ENCODE data around the gene THAP7. TPM values are rescaled to one million over a fixed set of nuclear protein-coding genes. Genes with fewer than 3 reads are reported as not detected.

The THAP7 gene
- total RNA-seq, 1 donor from 2014 or later, result 34.9 TPM

DNA sequence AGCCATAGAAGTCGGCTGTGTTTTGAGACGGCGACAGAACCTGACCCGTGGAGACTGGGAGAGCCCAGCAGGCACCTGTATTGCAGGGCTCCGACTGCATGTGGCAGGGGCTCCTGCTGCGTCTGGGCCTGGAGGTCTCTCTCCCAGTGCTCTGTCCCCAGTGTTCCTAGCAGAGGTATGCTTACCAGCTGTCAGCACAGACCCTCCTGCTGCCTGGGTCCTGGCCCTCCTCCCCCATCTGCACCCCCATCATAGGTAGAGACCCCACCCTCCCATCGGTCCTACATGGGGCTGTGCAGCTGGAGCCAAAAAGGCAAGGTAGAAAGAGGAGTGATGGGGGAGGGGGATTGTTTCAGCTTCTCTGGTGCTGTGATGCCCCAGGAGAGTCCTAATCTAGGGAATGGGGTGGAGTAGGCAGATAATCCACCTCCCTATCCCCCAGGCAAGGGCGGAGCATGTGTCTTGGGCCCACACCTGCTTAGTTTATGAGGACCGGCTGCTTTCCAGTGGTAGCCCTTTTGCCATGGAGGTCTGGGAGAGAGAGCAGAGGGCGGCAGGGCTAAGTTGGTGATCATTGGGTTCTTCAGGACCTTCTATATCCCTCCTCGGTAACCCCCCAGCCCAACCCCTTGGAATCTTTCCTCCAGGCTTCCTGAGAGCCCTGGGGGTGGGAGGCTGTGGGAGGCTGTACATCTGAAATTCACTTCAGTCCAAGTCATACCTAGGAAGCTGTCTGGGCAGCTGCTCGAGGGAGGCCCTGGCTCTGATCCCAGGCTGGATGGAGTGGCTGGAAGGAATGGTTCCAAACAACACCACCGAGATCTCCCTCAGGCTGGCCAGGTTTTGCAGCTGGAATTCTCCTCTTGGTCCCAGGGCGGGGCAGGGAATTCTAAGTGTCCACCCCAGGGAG lies 25.1 kb upstream of the THAP7 start:
- Histone ChIP-seq H3K27ac (no peak overlapping the region), H3K27me3 (no peaks in the 10 kb centered on the region), H3K4me1 (peaks cover 18% of the 10 kb centered on the region), H3K36me3 (no peaks in the 10 kb centered on the region), H3K9me3 (no peaks in the 10 kb centered on the region), H3K4me3 (no peak overlapping the region)
- DNase-seq (ENCODE audit: extremely low spot score in 2 of 2), result no peak
- TF ChIP-seq POLR2AphosphoS5 (IDR thresholded peaks at IDR 0.05; ENCODE audit: insufficient read depth in 1 of 2, low read depth in 1 of 2) (no peak), POLR2A (IDR thresholded peaks at IDR 0.05) (no peak)
- TF ChIP-seq, protein P1, sequence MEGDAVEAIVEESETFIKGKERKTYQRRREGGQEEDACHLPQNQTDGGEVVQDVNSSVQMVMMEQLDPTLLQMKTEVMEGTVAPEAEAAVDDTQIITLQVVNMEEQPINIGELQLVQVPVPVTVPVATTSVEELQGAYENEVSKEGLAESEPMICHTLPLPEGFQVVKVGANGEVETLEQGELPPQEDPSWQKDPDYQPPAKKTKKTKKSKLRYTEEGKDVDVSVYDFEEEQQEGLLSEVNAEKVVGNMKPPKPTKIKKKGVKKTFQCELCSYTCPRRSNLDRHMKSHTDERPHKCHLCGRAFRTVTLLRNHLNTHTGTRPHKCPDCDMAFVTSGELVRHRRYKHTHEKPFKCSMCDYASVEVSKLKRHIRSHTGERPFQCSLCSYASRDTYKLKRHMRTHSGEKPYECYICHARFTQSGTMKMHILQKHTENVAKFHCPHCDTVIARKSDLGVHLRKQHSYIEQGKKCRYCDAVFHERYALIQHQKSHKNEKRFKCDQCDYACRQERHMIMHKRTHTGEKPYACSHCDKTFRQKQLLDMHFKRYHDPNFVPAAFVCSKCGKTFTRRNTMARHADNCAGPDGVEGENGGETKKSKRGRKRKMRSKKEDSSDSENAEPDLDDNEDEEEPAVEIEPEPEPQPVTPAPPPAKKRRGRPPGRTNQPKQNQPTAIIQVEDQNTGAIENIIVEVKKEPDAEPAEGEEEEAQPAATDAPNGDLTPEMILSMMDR (IDR thresholded peaks at IDR 0.05), result no peak
- intact Hi-C loops (cut with DNase I), result no loop called here

DNA sequence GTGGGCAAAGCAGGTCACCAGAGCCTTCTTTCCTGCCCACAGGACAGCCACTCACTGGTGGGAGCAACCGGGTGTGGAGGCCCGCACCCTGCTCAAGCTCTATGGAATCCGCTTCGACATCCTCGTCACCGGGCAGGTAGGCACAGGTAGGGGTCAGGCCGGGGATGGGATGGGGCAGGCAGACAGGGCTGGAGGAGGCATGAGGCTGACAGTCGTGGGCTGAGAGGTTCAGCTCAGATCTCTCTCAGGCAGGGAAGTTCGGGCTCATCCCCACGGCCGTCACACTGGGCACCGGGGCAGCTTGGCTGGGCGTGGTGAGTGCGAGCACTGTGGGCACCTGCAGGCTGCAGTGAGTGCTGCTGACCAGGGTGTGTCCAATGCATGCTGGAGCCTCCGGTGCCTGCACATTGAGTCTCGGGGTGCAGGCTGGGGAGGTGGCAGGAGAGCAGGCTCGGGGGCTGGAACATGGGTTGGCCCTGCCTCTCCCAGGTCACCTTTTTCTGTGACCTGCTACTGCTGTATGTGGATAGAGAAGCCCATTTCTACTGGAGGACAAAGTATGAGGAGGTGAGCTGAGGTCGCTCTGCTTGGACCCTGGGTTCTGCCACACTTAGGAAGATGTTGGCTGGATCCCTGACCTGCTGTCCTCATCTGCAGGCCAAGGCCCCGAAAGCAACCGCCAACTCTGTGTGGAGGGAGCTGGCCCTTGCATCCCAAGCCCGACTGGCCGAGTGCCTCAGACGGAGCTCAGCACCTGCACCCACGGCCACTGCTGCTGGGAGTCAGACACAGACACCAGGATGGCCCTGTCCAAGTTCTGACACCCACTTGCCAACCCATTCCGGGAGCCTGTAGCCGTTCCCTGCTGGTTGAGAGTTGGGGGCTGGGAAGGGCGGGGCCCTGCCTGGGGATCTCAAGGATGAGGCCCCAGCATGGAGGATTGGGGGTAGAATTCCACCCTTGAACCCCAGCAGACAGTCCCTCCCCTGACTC lies 24.1 kb upstream of the THAP7 start:
- no peaks in the 10 kb centered on the region for H3K36me3 ChIP-seq
- no peak overlapping the region for H3K27ac ChIP-seq
- peaks cover 11% of the 10 kb centered on the region for H3K4me1 ChIP-seq
- TF ChIP-seq POLR2AphosphoS5 (IDR thresholded peaks at IDR 0.05; ENCODE audit: insufficient read depth in 1 of 2, low read depth in 1 of 2) (no peak), POLR2A (IDR thresholded peaks at IDR 0.05) (no peak)
- TF ChIP-seq, protein P1 (IDR thresholded peaks at IDR 0.05), result no peak
- no peaks in the 10 kb centered on the region for H3K27me3 ChIP-seq
- intact Hi-C loops (cut with DNase I), result no loop called here
- H3K4me3 ChIP-seq, result no peak overlapping the region
- DNase-seq (ENCODE audit: extremely low spot score in 2 of 2), result no peak
- no peaks in the 10 kb centered on the region for H3K9me3 ChIP-seq

DNA sequence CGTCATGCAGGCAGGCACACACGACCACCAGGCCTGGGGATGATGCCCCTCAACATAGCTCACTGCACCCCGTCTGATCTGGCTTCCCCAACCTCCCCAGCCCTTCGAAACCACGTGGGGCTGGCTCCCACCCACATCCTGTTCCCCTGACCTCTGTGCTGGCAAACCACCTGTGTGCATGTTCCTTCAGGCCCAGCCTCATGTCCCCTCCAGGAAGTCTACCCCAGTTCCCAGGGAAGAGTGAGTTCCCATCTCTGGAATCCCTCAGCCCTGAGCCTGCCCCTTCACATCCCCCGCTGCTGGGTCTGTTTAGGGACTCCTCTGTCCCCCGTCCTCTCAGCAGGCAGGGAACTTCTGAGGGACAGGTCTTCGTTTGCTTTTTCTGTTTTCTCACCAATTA lies 23.3 kb upstream of the THAP7 start:
- H3K9me3 ChIP-seq, result no peaks in the 10 kb centered on the region
- DNase-seq (ENCODE audit: extremely low spot score in 2 of 2), result no peak
- peaks cover 11% of the 10 kb centered on the region for H3K4me1 ChIP-seq
- no peak overlapping the region for H3K27ac ChIP-seq
- intact Hi-C loops (cut with DNase I), result no loop called here
- no peaks in the 10 kb centered on the region for H3K36me3 ChIP-seq
- H3K27me3 ChIP-seq, result no peaks in the 10 kb centered on the region
- TF ChIP-seq POLR2AphosphoS5 (IDR thresholded peaks at IDR 0.05; ENCODE audit: insufficient read depth in 1 of 2, low read depth in 1 of 2) (no peak), POLR2A (IDR thresholded peaks at IDR 0.05) (no peak)
- TF ChIP-seq, protein P1 (IDR thresholded peaks at IDR 0.05), result no peak
- H3K4me3 ChIP-seq, result no peak overlapping the region

DNA sequence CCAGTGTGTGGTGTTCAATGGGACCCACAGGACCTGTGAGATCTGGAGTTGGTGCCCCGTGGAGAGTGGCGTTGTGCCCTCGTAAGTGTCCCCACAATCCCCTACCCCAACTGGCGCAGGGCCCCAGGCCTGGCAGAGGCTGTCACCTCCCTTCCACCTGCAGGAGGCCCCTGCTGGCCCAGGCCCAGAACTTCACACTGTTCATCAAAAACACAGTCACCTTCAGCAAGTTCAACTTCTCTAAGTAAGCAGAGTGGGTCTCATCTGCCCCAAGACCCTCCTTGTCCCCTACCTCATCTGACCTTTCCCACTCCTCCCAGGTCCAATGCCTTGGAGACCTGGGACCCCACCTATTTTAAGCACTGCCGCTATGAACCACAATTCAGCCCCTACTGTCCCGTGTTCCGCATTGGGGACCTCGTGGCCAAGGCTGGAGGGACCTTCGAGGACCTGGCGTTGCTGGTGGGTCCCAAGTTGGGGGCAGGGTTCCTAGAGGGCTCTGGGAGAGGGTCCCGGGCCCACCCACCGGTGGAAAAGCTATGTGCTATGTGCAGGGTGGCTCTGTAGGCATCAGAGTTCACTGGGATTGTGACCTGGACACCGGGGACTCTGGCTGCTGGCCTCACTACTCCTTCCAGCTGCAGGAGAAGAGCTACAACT lies 21.2 kb upstream of the THAP7 start:
- Histone ChIP-seq H3K36me3 (no peaks in the 10 kb centered on the region), H3K27ac (no peak overlapping the region), H3K4me3 (no peak overlapping the region), H3K9me3 (no peaks in the 10 kb centered on the region), H3K27me3 (no peaks in the 10 kb centered on the region), H3K4me1 (peaks cover 11% of the 10 kb centered on the region)
- no peak for DNase-seq (ENCODE audit: extremely low spot score in 2 of 2)
- intact Hi-C loops (cut with DNase I), result no loop called here
- TF ChIP-seq, protein P1 (IDR thresholded peaks at IDR 0.05), result no peak
- TF ChIP-seq POLR2A (IDR thresholded peaks at IDR 0.05) (no peak), POLR2AphosphoS5 (IDR thresholded peaks at IDR 0.05; ENCODE audit: insufficient read depth in 1 of 2, low read depth in 1 of 2) (no peak)
